COLO829 (cell line): Measurements from ENCODE around the gene PLA2G3.
"Not testable (repeated sequence)": the region's sequence is repeated elsewhere in the genome, so short reads cannot be mapped to it uniquely, and the experiment has no call there.

ENCODE experiments used
- DNase-seq: peaks from one replicate; pipeline ENCODE4 v3.0.0; 2012; ENCODE audit warnings: low spot score

PLA2G3 gene

GRCh38 chr22:31122532-31123291, 17.6 kb downstream of the PLA2G3 start, which contains the start of gene INPP5J:
TSS of gene INPP5J (plus strand) at chr22:31122966. CDS start at chr22:31123015, 49 bp downstream.
- peak; percentile 53 for DNase-seq

- no peak for DNase-seq
Measured at GRCh38 chr22:31122196-31122531, 18.1 kb downstream of the PLA2G3 start.

- DNase-seq, result no peak
Measured at GRCh38 chr22:31121403-31121802, 18.9 kb downstream of the PLA2G3 start.

- DNase-seq, result no peak
Measured at GRCh38 chr22:31120642-31121041, 19.7 kb downstream of the PLA2G3 start.

- DNase-seq, result no peak
Measured at GRCh38 chr22:31120230-31120629, 20.1 kb downstream of the PLA2G3 start.

- no peak for DNase-seq
Measured at GRCh38 chr22:31119026-31119717, 21.1 kb downstream of the PLA2G3 start.

- DNase-seq, result no peak
Measured at GRCh38 chr22:31118046-31118820, 22.1 kb downstream of the PLA2G3 start.

- DNase-seq, result not testable (repeated sequence)
Measured at GRCh38 chr22:31112547-31113091, 27.7 kb downstream of the PLA2G3 start.

- DNase-seq, result no peak
Measured at GRCh38 chr22:31107894-31108218, 32.5 kb downstream of the PLA2G3 start.

- peak; percentile 96 for DNase-seq
Measured at GRCh38 chr22:31107178-31107893, 33.0 kb downstream of the PLA2G3 start, which contains the start of gene SELENOM. TSS of gene SELENOM (minus strand) at chr22:31107568. CDS start at chr22:31107505, 63 bp downstream.

GRCh38 chr22:31106731-31107177, 33.6 kb downstream of the PLA2G3 start:
- no peak for DNase-seq

- DNase-seq, result no peak
Measured at GRCh38 chr22:31106001-31106571, 34.2 kb downstream of the PLA2G3 start.

GRCh38 chr22:31105282-31105929, 34.9 kb downstream of the PLA2G3 start:
- DNase-seq, result no peak

- DNase-seq, result no peak
Measured at GRCh38 chr22:31104869-31105268, 35.4 kb downstream of the PLA2G3 start.

GRCh38 chr22:31103899-31104694, 36.2 kb downstream of the PLA2G3 start:
- DNase-seq, result no peak

GRCh38 chr22:31103111-31103510, 37.2 kb downstream of the PLA2G3 start:
- no peak for DNase-seq

GRCh38 chr22:31102441-31103081, 37.7 kb downstream of the PLA2G3 start:
- DNase-seq, result no peak

GRCh38 chr22:31100762-31101525, 39.4 kb downstream of the PLA2G3 start:
- DNase-seq, result no peak
